ENCODE results near the gene CRIP2. TPM values are rescaled to one million over a fixed set of nuclear protein-coding genes. Genes with fewer than 3 reads are reported as not detected.

Gene CRIP2
- polyA plus RNA-seq, 1 donor (not counting 4 experiments of a cell fraction or from before 2014, with no cell fraction given), result 4.8 TPM

GRCh38 chr14:105500726-105501101 is 26.1 kb downstream of the CRIP2 start:
- Histone ChIP-seq H3K27ac (ENCODE audit: control insufficient read depth, insufficient read depth, low read length) (no peak overlapping the region), H3K9me1 (ENCODE audit: control insufficient read depth, extremely low read depth, insufficient read depth, low read length) (no peaks in the 10 kb centered on the region), H3K79me2 (ENCODE audit: control insufficient read depth, insufficient read depth, low read length) (no peaks in the 10 kb centered on the region), H3K4me3 (ENCODE audit: control insufficient read depth in 2 of 3, extremely low read depth in 1 of 3, insufficient read depth in 2 of 3, low read depth in 1 of 3, low read length in 3 of 3) (no peak overlapping the region), H3K4me2 (ENCODE audit: control insufficient read depth, extremely low read depth, insufficient read depth, low read depth, low read length) (no peak overlapping the region), H4K20me1 (ENCODE audit: control insufficient read depth, extremely low read depth, insufficient read depth, low read length) (no peaks in the 10 kb centered on the region), H3K4me1 (ENCODE audit: control insufficient read depth, extremely low read depth, insufficient read depth, low read length) (peaks cover 6% of the 10 kb centered on the region), H3K9me3 (ENCODE audit: control insufficient read depth, low read depth, low read length) (no peaks in the 10 kb centered on the region), H3K36me3 (ENCODE audit: control insufficient read depth in 2 of 2, extremely low read depth in 1 of 2, insufficient read depth in 2 of 2, low read length in 2 of 2) (peaks cover 0 to 3% of the 10 kb centered on the region in 2 experiments), H2AFZ (ENCODE audit: control insufficient read depth, low read length) (no peak overlapping the region), H3K27me3 (ENCODE audit: control insufficient read depth, extremely low read depth, insufficient read depth, low read length) (no peaks in the 10 kb centered on the region), H3K9ac (ENCODE audit: control insufficient read depth, extremely low read depth, insufficient read depth, low read length) (no peak overlapping the region)
- no peak for FAIRE-seq
- TF ChIP-seq, protein P1, sequence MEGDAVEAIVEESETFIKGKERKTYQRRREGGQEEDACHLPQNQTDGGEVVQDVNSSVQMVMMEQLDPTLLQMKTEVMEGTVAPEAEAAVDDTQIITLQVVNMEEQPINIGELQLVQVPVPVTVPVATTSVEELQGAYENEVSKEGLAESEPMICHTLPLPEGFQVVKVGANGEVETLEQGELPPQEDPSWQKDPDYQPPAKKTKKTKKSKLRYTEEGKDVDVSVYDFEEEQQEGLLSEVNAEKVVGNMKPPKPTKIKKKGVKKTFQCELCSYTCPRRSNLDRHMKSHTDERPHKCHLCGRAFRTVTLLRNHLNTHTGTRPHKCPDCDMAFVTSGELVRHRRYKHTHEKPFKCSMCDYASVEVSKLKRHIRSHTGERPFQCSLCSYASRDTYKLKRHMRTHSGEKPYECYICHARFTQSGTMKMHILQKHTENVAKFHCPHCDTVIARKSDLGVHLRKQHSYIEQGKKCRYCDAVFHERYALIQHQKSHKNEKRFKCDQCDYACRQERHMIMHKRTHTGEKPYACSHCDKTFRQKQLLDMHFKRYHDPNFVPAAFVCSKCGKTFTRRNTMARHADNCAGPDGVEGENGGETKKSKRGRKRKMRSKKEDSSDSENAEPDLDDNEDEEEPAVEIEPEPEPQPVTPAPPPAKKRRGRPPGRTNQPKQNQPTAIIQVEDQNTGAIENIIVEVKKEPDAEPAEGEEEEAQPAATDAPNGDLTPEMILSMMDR (optimal IDR thresholded peaks at IDR 0.05 in 1 of 3, IDR thresholded peaks at IDR 0.05 in 1 of 3, conservative IDR thresholded peaks at IDR 0.05 in 1 of 3; ENCODE audit: extremely low read depth in 1 of 3, insufficient read depth in 2 of 3, low read length in 3 of 3), result no peak
- no peak for TF ChIP-seq EZH2 (IDR thresholded peaks at IDR 0.05; ENCODE audit: low read length)
- dilution Hi-C loops (cut with MboI; ENCODE audit: extremely low pct_ligation_motif_present, low sequenced_read_pairs), result no loop called here
- no peak for DNase-seq (ENCODE audit: low read depth, low spot score)

GRCh38 chr14:105501504-105502291 is 27.1 kb downstream of the CRIP2 start:
- DNase-seq (ENCODE audit: low read depth, low spot score) (no peak), FAIRE-seq (no peak)
- H3K4me3 ChIP-seq (ENCODE audit: control insufficient read depth in 2 of 3, extremely low read depth in 1 of 3, insufficient read depth in 2 of 3, low read depth in 1 of 3, low read length in 3 of 3), result no peak overlapping the region
- no peaks in the 10 kb centered on the region for H3K9me3 ChIP-seq (ENCODE audit: control insufficient read depth, low read depth, low read length)
- H3K79me2 ChIP-seq (ENCODE audit: control insufficient read depth, insufficient read depth, low read length), result no peaks in the 10 kb centered on the region
- no peak overlapping the region for H3K27ac ChIP-seq (ENCODE audit: control insufficient read depth, insufficient read depth, low read length)
- H4K20me1 ChIP-seq (ENCODE audit: control insufficient read depth, extremely low read depth, insufficient read depth, low read length), result no peaks in the 10 kb centered on the region
- peaks cover 0 to 3% of the 10 kb centered on the region in 2 experiments for H3K36me3 ChIP-seq (ENCODE audit: control insufficient read depth in 2 of 2, extremely low read depth in 1 of 2, insufficient read depth in 2 of 2, low read length in 2 of 2)
- no peak for TF ChIP-seq EZH2 (IDR thresholded peaks at IDR 0.05; ENCODE audit: low read length)
- TF ChIP-seq, protein P1 (optimal IDR thresholded peaks at IDR 0.05 in 1 of 3, IDR thresholded peaks at IDR 0.05 in 1 of 3, conservative IDR thresholded peaks at IDR 0.05 in 1 of 3; ENCODE audit: extremely low read depth in 1 of 3, insufficient read depth in 2 of 3, low read length in 3 of 3), result no peak
- peaks cover 6% of the 10 kb centered on the region for H3K4me1 ChIP-seq (ENCODE audit: control insufficient read depth, extremely low read depth, insufficient read depth, low read length)
- no peak overlapping the region for H3K9ac ChIP-seq (ENCODE audit: control insufficient read depth, extremely low read depth, insufficient read depth, low read length)
- H3K9me1 ChIP-seq (ENCODE audit: control insufficient read depth, extremely low read depth, insufficient read depth, low read length), result no peaks in the 10 kb centered on the region
- dilution Hi-C loops (cut with MboI; ENCODE audit: extremely low pct_ligation_motif_present, low sequenced_read_pairs), result no loop called here
- no peak overlapping the region for H2AFZ ChIP-seq (ENCODE audit: control insufficient read depth, low read length)
- H3K27me3 ChIP-seq (ENCODE audit: control insufficient read depth, extremely low read depth, insufficient read depth, low read length), result no peaks in the 10 kb centered on the region
- H3K4me2 ChIP-seq (ENCODE audit: control insufficient read depth, extremely low read depth, insufficient read depth, low read depth, low read length), result no peak overlapping the region

Measured in keratinocyte (primary cell).